NCI-H446 (cell line): ENCODE data around the gene PTPRM.

Experiments used
- DNase-seq, 2 experiments: peaks; one replicate each; lab custom pipeline; 2025; lab: John Stamatoyannopoulos, UW

Gene PTPRM

DNA sequence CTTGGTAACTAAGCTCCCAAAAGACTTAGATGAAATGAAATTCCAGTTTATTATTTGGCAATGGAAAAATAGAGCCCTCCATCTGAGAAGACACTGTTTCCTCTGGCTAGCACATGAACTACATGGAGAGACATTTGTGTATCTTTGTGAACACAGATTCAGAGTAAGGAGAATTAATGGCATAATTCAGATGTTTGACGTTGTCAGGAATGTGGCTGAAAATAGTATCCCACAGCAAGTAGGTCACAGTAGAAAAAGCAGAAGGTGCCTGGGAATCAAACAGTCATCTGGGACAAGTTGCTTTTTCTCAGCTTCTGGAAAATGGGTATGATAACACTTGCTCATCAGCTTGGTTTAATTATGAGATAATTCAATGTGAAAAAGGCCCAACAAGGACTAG, 288.6 kb downstream of the PTPRM start:
- DNase-seq, result no peak

DNA sequence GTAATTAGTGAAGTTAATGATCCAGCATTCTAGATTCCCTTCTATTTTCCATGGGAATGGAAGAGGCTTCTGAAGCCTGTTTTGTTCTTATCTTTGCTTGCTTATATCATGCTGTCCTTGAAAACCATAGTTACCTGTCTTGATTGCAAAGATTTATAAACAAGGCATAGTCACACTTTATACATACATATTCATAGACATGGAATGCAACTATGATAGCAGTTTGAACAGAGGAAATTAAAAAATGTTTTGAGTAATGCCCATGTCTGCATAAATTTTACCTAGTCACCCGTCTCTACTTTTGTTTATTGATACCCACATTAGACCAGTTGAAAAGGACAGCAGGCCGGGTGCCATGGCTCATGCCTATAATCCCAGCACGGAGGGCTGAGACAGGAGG, 289.0 kb downstream of the PTPRM start:
- DNase-seq, result no peak

- no peak for DNase-seq
Measured at GRCh38 chr18:7856733-7857132, 289.6 kb downstream of the PTPRM start.

- no peak for DNase-seq
Measured at GRCh38 chr18:7857562-7857961, 290.4 kb downstream of the PTPRM start.

- no peak for DNase-seq
Measured at GRCh38 chr18:7859122-7859521, 292.0 kb downstream of the PTPRM start.

GRCh38 chr18:7870266-7870665, 303.1 kb downstream of the PTPRM start:
- DNase-seq, result no peak

DNA sequence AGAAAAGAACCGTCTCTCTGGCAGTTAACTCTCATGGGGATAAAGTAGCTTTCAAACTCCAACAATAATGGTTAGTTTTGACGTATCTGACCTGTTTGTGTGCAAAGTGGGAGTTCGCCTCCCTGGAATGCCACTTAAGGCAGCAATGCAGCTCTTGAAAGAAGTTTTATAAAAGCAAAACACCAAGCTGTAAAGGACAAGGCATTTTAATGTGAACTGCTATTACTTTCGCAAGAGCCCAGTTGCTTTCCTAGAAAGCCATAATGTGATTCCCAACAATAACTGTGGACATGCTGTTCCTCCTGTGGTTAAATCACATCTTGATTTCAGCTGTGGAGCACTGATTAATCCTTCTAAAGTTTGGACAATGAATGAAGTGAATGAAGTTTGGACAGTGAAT, 303.7 kb downstream of the PTPRM start:
- no peak for DNase-seq

DNA sequence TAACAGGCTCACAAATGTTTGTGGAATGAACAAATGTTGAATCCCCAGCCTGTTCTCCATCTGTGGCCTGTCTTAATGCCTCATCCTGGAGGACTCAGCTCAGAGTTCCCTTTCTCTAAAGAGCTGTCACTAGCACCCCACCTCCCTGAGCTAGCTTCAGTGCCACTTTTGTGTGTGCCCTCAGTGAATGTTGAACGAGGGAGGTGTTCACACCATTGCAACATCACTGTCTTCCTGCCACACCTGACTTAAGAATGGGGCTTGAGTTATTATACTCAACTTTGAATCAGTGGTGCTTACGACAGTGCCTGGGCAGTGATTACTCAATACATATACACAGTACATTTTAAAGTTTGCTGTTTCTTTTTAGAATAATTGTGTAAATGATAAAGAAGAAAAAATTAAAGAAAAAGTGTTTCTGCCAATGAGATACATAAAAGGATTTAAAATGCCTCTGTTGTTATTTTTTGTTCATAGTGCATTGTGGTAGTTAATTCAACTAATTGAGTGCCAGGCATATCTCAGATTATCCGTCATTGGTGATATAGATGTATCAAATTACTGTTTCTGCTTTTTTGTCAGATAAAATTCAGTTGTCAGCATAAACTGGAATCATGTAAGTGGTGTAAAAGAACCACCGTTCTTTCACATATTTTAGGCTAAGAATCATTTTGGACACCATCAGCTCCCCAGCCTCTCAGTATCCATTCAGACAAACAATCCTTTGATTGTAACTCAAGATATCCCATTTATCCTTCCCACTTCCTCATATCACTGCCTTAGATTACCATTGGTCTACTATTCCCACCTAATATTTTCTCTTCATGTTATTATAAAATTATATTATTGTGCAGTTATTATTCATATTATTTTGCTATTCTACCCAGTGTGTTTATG, 304.7 kb downstream of the PTPRM start:
- DNase-seq, result no peak

GRCh38 chr18:7872569-7872968, 305.5 kb downstream of the PTPRM start:
- DNase-seq, result no peak

- no peak for DNase-seq
Measured at GRCh38 chr18:7873316-7873715, 306.2 kb downstream of the PTPRM start.

DNA sequence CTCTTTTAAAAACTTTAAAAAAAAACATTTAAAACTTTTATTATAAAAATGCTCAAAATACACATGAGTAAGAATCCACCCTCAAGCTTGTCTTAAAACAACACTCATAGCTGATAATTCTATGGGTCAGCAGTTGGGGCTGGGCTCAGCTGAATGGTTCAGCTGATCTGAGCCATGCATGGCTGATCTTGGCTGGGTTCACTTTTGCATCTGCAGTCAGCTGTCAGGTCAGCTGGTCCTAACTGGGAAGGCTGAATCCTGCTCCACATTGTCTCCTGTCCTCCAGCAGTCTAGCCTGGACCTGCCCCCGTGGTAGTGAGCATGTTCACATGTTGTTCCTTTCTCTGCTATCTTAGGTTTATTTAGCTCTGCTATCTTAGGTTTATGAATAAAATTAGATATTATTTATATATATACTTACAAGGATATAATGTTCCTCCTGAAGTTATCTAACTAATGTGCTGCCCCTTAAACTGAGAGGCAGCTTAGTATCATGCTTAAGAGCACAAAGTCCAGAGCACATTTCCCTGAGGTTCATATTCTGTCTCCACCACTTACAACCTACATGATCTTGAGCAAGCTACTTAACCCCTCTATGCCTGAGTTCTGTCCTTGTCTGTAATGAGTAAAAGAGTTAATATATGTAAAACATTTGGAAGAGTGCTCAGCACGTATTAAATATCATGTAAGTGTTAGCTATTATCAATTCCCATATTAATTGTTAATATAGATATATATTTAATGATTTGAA, 309.4 kb downstream of the PTPRM start:
- no peak for DNase-seq

- no peak for DNase-seq
Measured at GRCh38 chr18:7877609-7878008, 310.5 kb downstream of the PTPRM start.

- no peak for DNase-seq
Measured at GRCh38 chr18:7878265-7879211, 311.4 kb downstream of the PTPRM start.

GRCh38 chr18:7879717-7880116, 312.6 kb downstream of the PTPRM start:
- no peak for DNase-seq

- DNase-seq, result no peak
Measured at GRCh38 chr18:7885865-7886264, 318.7 kb downstream of the PTPRM start.

- no peak for DNase-seq
Measured at GRCh38 chr18:7886436-7886835, 319.3 kb downstream of the PTPRM start.

GRCh38 chr18:7889515-7889914, 322.4 kb downstream of the PTPRM start:
- DNase-seq, result no peak

- DNase-seq, result no peak
Measured at GRCh38 chr18:7890075-7890474, 323.0 kb downstream of the PTPRM start.

DNA sequence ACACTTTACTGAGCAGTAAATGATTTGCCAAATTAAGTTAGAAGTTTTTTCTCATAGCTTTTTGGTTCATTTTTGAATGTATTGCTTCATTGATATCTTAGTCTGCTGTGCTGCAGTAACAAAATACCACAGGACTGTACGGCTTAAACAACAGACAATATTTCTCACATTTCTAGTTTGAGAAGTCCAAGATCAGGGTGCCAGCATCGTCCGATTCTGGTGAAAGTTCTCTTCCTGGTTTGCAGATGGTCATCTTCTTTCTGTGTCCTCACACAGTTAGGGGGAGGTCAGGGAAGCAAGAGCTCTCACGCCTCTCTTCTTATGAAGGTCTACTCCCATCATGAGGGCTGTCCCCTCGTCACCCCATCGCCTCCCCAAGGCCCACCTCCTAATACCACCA, 325.4 kb downstream of the PTPRM start:
- no peak for DNase-seq

- no peak for DNase-seq
Measured at GRCh38 chr18:7894592-7894991, 327.5 kb downstream of the PTPRM start.

DNA sequence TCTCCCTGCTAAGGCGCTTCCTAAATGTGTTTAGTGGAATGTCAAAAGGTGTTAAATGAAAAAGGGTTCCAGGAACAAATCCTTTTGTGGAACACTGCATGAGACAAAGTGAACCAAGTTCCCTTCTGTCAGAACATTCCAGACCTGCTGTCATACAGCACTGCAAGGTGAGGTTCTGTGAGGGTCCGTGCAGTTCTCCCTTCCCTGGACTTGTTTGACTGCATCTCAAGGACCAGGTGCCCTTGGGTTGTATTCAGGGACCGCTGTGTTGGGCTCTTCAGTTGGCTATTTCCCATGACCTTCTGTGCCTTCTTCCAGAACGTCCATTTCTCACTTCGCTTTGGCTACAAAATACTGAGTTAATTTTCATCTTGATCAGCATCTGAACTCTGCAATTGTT, 328.2 kb downstream of the PTPRM start:
- no peak for DNase-seq

GRCh38 chr18:7896161-7896560, 329.0 kb downstream of the PTPRM start:
- DNase-seq, result no peak
